B cell (primary cell): ENCODE measurements around the gene PIP5KL1. TPM values are rescaled to one million over a fixed set of nuclear protein-coding genes. Genes with fewer than 3 reads are reported as not detected.
A peak's percentile ranks its signal among the peaks of the same experiment; 100 is the strongest.

Experiments
- ATAC-seq: fragments of 200-7000 bp; cut with Tn5 transposase; one replicate; pipeline ENCODE4 v1.10.0; 2021; ENCODE audit warnings: low read depth, mild to moderate bottlenecking, moderate number of reproducible peaks, moderate library complexity
- CTCF ChIA-PET: fragments of 350-600 bp; sonication (Branson Sonifier 250); formaldehyde crosslinking; loops from one replicate; lab custom pipeline; 2021; ENCODE audit warnings: antibody characterized with exemption, inconsistent platforms; lab: Charles Lee
- POLR2A ChIA-PET: fragments of 350-600 bp; sonication (Branson Sonifier 250); formaldehyde crosslinking; loops from one replicate; lab custom pipeline; 2021; ENCODE audit warnings: antibody characterized with exemption; lab: Charles Lee
- DNase-seq: peaks from one replicate; pipeline ENCODE4 v3.0.0; 2013
- H2AFZ ChIP-seq: 2 replicates; pipeline ENCODE4 v1.6.1; 2012; ENCODE audit warnings: mild to moderate bottlenecking, low read depth, low read length; ENCODE audit not compliant: insufficient read depth, poor library complexity, severe bottlenecking
- H3K27ac ChIP-seq, 2 donors: 1 replicate in 1 of 2; 2 replicates in 1 of 2; pipeline ENCODE4 v1.5.1; 2012 to 2013; ENCODE audit warnings: low read length in 2 of 2, mild to moderate bottlenecking in 2 of 2, moderate library complexity in 1 of 2
- H3K27me3 ChIP-seq, 4 experiments: fragments of 200-600 bp in 1 of 4; sonication (generic) in 1 of 4; replicated peaks in 1 of 4; 1 replicate in 2 of 4; 2 replicates in 2 of 4; pipeline versions ENCODE4 v1.6.1 to v1.7.0; 2013 to 2016; ENCODE audit warnings: low read length in 3 of 4, mild to moderate bottlenecking in 2 of 4, mixed read lengths in 1 of 4, moderate library complexity in 1 of 4; ENCODE audit not compliant: insufficient read depth in 4 of 4, control insufficient read depth in 3 of 4; ENCODE audit errors: control extremely low read depth in 1 of 4
- H3K36me3 ChIP-seq, 2 experiments: replicated peaks in 1 of 2; 1 replicate in 1 of 2; 2 replicates in 1 of 2; pipeline versions ENCODE4 v1.6.1 to v1.7.1; 2013; ENCODE audit warnings: low read length in 1 of 2; ENCODE audit not compliant: insufficient read depth in 2 of 2, control insufficient read depth in 1 of 2; ENCODE audit errors: control extremely low read depth in 1 of 2, extremely low read depth in 1 of 2
- H3K4me1 ChIP-seq, 2 donors: fragments of 200-600 bp in 1 of 2; sonication (generic) in 1 of 2; 1 replicate in 1 of 2; 2 replicates in 1 of 2; pipeline versions ENCODE4 v1.5.1 to v1.6.1; 2013 to 2017; ENCODE audit warnings: low read length in 2 of 2; ENCODE audit not compliant: control insufficient read depth in 2 of 2, insufficient read depth in 2 of 2
- H3K4me2 ChIP-seq: replicated peaks from 2 replicates; pipeline ENCODE3; 2012; ENCODE audit warnings: mild to moderate bottlenecking, low read depth, low read length; ENCODE audit not compliant: poor library complexity, severe bottlenecking
- H3K4me3 ChIP-seq, 5 experiments: fragments of 200-600 bp in 1 of 5; sonication (generic) in 1 of 5; 1 replicate in 3 of 5; 2 replicates in 2 of 5; pipeline versions ENCODE4 v1.5.1 to v1.7.0; 2011 to 2016; ENCODE audit warnings: low read length in 4 of 5, mild to moderate bottlenecking in 4 of 5, low read depth in 2 of 5, control low read depth in 1 of 5, moderate library complexity in 1 of 5; ENCODE audit not compliant: insufficient read depth in 1 of 5; ENCODE audit errors: control extremely low read depth in 1 of 5, extremely low read depth in 1 of 5
- H3K79me2 ChIP-seq: fragments of 200-600 bp; sonication (generic); one replicate; pipeline ENCODE4 v1.6.0; 2016; ENCODE audit warnings: low read length; ENCODE audit not compliant: control insufficient read depth, insufficient read depth
- H3K9ac ChIP-seq: fragments of 200-600 bp; sonication (generic); 2 replicates; pipeline ENCODE4 v1.6.1; 2017; ENCODE audit warnings: mild to moderate bottlenecking, low read length, moderate library complexity
- H3K9me3 ChIP-seq, 3 donors: one replicate each; pipeline versions ENCODE4 v1.6.1 to v1.7.1; 2013; ENCODE audit warnings: low read length in 2 of 3; ENCODE audit not compliant: control insufficient read depth in 2 of 3, insufficient read depth in 1 of 3; ENCODE audit errors: control extremely low read depth in 1 of 3
- H4K20me1 ChIP-seq: 2 replicates; pipeline ENCODE4 v1.6.0; 2012; ENCODE audit warnings: mild to moderate bottlenecking, low read length; ENCODE audit not compliant: insufficient read depth, control insufficient read depth, poor library complexity, severe bottlenecking
- H3K27ac Mint-ChIP-seq: one replicate; pipeline ENCODE4 v1.8.0; 2021; ENCODE audit warnings: mixed read lengths
- H3K27me3 Mint-ChIP-seq: one replicate; pipeline ENCODE4 v1.8.0; 2021; ENCODE audit warnings: mixed read lengths
- H3K4me1 Mint-ChIP-seq: one replicate; pipeline ENCODE4 v1.8.0; 2021; ENCODE audit warnings: mixed read lengths
- H3K4me3 Mint-ChIP-seq: one replicate; pipeline ENCODE4 v1.8.0; 2021; ENCODE audit warnings: mixed read lengths
- H3K9me3 Mint-ChIP-seq: one replicate; pipeline ENCODE4 v1.8.0; 2022; ENCODE audit warnings: mixed read lengths; ENCODE audit not compliant: insufficient read depth
- CTCF ChIP-seq: fragments of 200-600 bp; IDR thresholded peaks from one replicate; pipeline ENCODE4 v1.8.0; 2022; ENCODE audit warnings: antibody characterized with exemption, mild to moderate bottlenecking
- WGBS: methylation state at CpG from one replicate; pipeline ENCODE4 v1.1.5; 2013; ENCODE audit warnings: missing lambda C conversion rate; ENCODE audit not compliant: insufficient coverage; 5-methylcytosine and 5-hydroxymethylcytosine counted together
- intact Hi-C: fragments of 100-400 bp; cut with micrococcal nuclease; formaldehyde crosslinking; loops from one replicate; pipeline ENCODE4 v1.10.0; 2022
- polyA plus RNA-seq: library from polyadenylated mRNA; depleted of rRNA; stranded (reverse); fragments of >200 nt; gene quantifications from 2 replicates; pipeline ENCODE4 v1.2.3, GENCODE V29; 2012
- total RNA-seq, 2 donors: library from RNA; stranded (reverse); fragments of 120-200 nt in 1 of 2; gene quantifications; 1 replicate in 1 of 2; 2 replicates in 1 of 2; pipeline versions ENCODE4 v1.2.3 to v1.2.4, GENCODE V29; 2013 to 2022

PIP5KL1 gene
- total and polyA plus RNA-seq, 2 donors (not counting 1 experiment from before 2014, with no cell fraction given), result 0.75 to 1.4 TPM

- POLR2A ChIA-PET, result interaction anchor here (0.5 to 0.6 kb wide), 2 partner anchors 82 to 166 kb away, joined by 4 to 6 read pairs; no protein-coding TSS in a partner anchor
Measured at GRCh38 chr9:127963359-127964064, 32.9 kb upstream of the PIP5KL1 start.

More at GRCh38 chr9:127963359-127964064, 32.9 kb upstream of the PIP5KL1 start:
- Mint-ChIP-seq H3K27me3 (no peaks in the 10 kb centered on the region), H3K4me1 (peaks cover 91% of the 10 kb centered on the region), H3K4me3 (peak overlapping the region; percentile 50), H3K9me3 (no peaks in the 10 kb centered on the region), H3K27ac (peak overlapping the region; percentile 72)
- Histone ChIP-seq H3K9me3 (no peaks in the 10 kb centered on the region), H3K27ac (peak overlapping the region in 1 of 2 donors; percentile 47), H2AFZ (no peak overlapping the region), H3K36me3 (peaks cover 0 to 17% of the 10 kb centered on the region in 2 experiments), H3K9ac (no peak overlapping the region), H3K4me1 (peaks cover 47 to 72% of the 10 kb centered on the region in 2 donors), H4K20me1 (peaks cover 92% of the 10 kb centered on the region), H3K4me3 (no peak overlapping the region), H3K4me2 (peak overlapping the region; percentile 25), H3K79me2 (peaks cover 100% of the 10 kb centered on the region), H3K27me3 (no peaks in the 10 kb centered on the region)
- no peak for TF ChIP-seq CTCF
- DNase-seq, result no peak
- ATAC-seq, result no peak
- 91% methylated on average over 14 of the region's 19 CpGs for WGBS
- CTCF ChIA-PET, result interaction anchor here (1.0 to 12.8 kb wide), 5 partner anchors 8 to 71 kb away, joined by 3 to 182 read pairs (median 6); partner anchors contain the start of gene EEIG1
- intact Hi-C loops, result no loop called here
